ENCODE results near the gene ADAMTS15. TPM values are rescaled to one million over a fixed set of nuclear protein-coding genes. Genes with fewer than 3 reads are reported as not detected.

Gene ADAMTS15
- total and polyA plus RNA-seq, 2 donors (not counting 1 experiment from before 2014, with no cell fraction given) = not detected

GRCh38 chr11:130459521-130459920, 11.1 kb downstream of the ADAMTS15 start:
- H3K27ac ChIP-seq (ENCODE audit: low read length in 2 of 2) = no peak overlapping the region
- no peak overlapping the region for H2AFZ ChIP-seq (ENCODE audit: insufficient read depth, low read depth, low read length, poor library complexity, severe bottlenecking)
- Mint-ChIP-seq H3K9me3 (ENCODE audit: insufficient read depth) (no peaks in the 10 kb centered on the region), H3K4me3 (no peak overlapping the region), H3K27ac (no peak overlapping the region), H3K27me3 (peaks cover 4% of the 10 kb centered on the region), H3K4me1 (no peaks in the 10 kb centered on the region)
- H4K20me1 ChIP-seq (ENCODE audit: control insufficient read depth, insufficient read depth, low read length, poor library complexity, severe bottlenecking) = no peaks in the 10 kb centered on the region
- WGBS (ENCODE audit: insufficient coverage) = 99% methylated on average over 6 of the region's 7 CpGs
- H3K9me3 ChIP-seq (ENCODE audit: control extremely low read depth in 1 of 3, control insufficient read depth in 2 of 3, insufficient read depth in 1 of 3, low read length in 2 of 3) = no peaks in the 10 kb centered on the region
- H3K4me2 ChIP-seq (replicated peaks; ENCODE audit: low read depth, low read length, poor library complexity, severe bottlenecking) = no peak overlapping the region
- ChIA-PET POLR2A (no interaction called here), CTCF (no interaction called here)
- no peaks in the 10 kb centered on the region for H3K27me3 ChIP-seq (replicated peaks in 1 of 4; ENCODE audit: control extremely low read depth in 1 of 4, control insufficient read depth in 3 of 4, insufficient read depth in 4 of 4, low read length in 3 of 4)
- no peak for DNase-seq
- intact Hi-C loops (cut with micrococcal nuclease) = no loop called here
- no peaks in the 10 kb centered on the region for H3K36me3 ChIP-seq (replicated peaks in 1 of 2; ENCODE audit: control extremely low read depth in 1 of 2, control insufficient read depth in 1 of 2, extremely low read depth in 1 of 2, insufficient read depth in 2 of 2, low read length in 1 of 2)
- no peak overlapping the region for H3K4me3 ChIP-seq (ENCODE audit: control extremely low read depth in 1 of 5, extremely low read depth in 1 of 5, insufficient read depth in 1 of 5, low read depth in 2 of 5, low read length in 4 of 5)
- no peak for TF ChIP-seq CTCF (IDR thresholded peaks at IDR 0.05)
- TF ChIP-seq EZH2 (IDR thresholded peaks at IDR 0.05; ENCODE audit: borderline replicate concordance, insufficient read depth, low read depth, low read length, poor library complexity, severe bottlenecking) = no peak
- H3K79me2 ChIP-seq (ENCODE audit: control insufficient read depth, insufficient read depth, low read length) = no peaks in the 10 kb centered on the region
- H3K4me1 ChIP-seq (ENCODE audit: control insufficient read depth in 2 of 2, insufficient read depth in 2 of 2, low read length in 2 of 2) = no peaks in the 10 kb centered on the region
- H3K9ac ChIP-seq (ENCODE audit: low read length) = no peak overlapping the region
- ATAC-seq (ENCODE audit: low read depth) = no peak

GRCh38 chr11:130462101-130462885, 13.8 kb downstream of the ADAMTS15 start:
- TF ChIP-seq CTCF (IDR thresholded peaks at IDR 0.05) (no peak), EZH2 (IDR thresholded peaks at IDR 0.05; ENCODE audit: borderline replicate concordance, insufficient read depth, low read depth, low read length, poor library complexity, severe bottlenecking) (no peak)
- H3K27ac Mint-ChIP-seq = no peak overlapping the region
- H3K9ac ChIP-seq (ENCODE audit: low read length) = no peak overlapping the region
- POLR2A ChIA-PET = no interaction called here
- H3K79me2 ChIP-seq (ENCODE audit: control insufficient read depth, insufficient read depth, low read length) = no peaks in the 10 kb centered on the region
- ATAC-seq (ENCODE audit: low read depth) (no peak), DNase-seq (no peak)
- H3K9me3 Mint-ChIP-seq (ENCODE audit: insufficient read depth) = no peaks in the 10 kb centered on the region
- intact Hi-C loops (cut with micrococcal nuclease) = no loop called here
- H3K4me3 Mint-ChIP-seq = no peak overlapping the region
- WGBS (ENCODE audit: insufficient coverage) = 93% methylated on average over 31 of the region's 31 CpGs
- no peaks in the 10 kb centered on the region for H4K20me1 ChIP-seq (ENCODE audit: control insufficient read depth, insufficient read depth, low read length, poor library complexity, severe bottlenecking)
- H3K4me3 ChIP-seq (ENCODE audit: control extremely low read depth in 1 of 5, extremely low read depth in 1 of 5, insufficient read depth in 1 of 5, low read depth in 2 of 5, low read length in 4 of 5) = no peak overlapping the region
- H3K36me3 ChIP-seq (replicated peaks in 1 of 2; ENCODE audit: control extremely low read depth in 1 of 2, control insufficient read depth in 1 of 2, extremely low read depth in 1 of 2, insufficient read depth in 2 of 2, low read length in 1 of 2) = no peaks in the 10 kb centered on the region
- no peak overlapping the region for H2AFZ ChIP-seq (ENCODE audit: insufficient read depth, low read depth, low read length, poor library complexity, severe bottlenecking)
- no peak overlapping the region for H3K27ac ChIP-seq (ENCODE audit: low read length in 2 of 2)
- H3K4me1 Mint-ChIP-seq = no peaks in the 10 kb centered on the region
- H3K4me1 ChIP-seq (ENCODE audit: control insufficient read depth in 2 of 2, insufficient read depth in 2 of 2, low read length in 2 of 2) = no peaks in the 10 kb centered on the region
- no peak overlapping the region for H3K4me2 ChIP-seq (replicated peaks; ENCODE audit: low read depth, low read length, poor library complexity, severe bottlenecking)
- no peaks in the 10 kb centered on the region for H3K9me3 ChIP-seq (ENCODE audit: control extremely low read depth in 1 of 3, control insufficient read depth in 2 of 3, insufficient read depth in 1 of 3, low read length in 2 of 3)
- CTCF ChIA-PET = interaction anchor here (1.1 kb wide), 1 partner anchor 31 kb away, joined by 3 read pairs; no protein-coding TSS in a partner anchor
- H3K27me3 Mint-ChIP-seq = no peaks in the 10 kb centered on the region
- no peaks in the 10 kb centered on the region for H3K27me3 ChIP-seq (replicated peaks in 1 of 4; ENCODE audit: control extremely low read depth in 1 of 4, control insufficient read depth in 3 of 4, insufficient read depth in 4 of 4, low read length in 3 of 4)

Measured in B cell (primary cell).